Measurements from ENCODE around the gene SH3GL1.

- no peak for TF ChIP-seq CTCF (IDR thresholded peaks at IDR 0.05)
- TF ChIP-seq POLR2A (IDR thresholded peaks at IDR 0.05; ENCODE audit: low read depth) = no peak
Observed at GRCh38 chr19:4337906-4338440, 62.4 kb downstream of the SH3GL1 start.
